22Rv1 (cell line): ENCODE results near the gene SMARCD1.
"Not testable (repeated sequence)": the region's sequence is repeated elsewhere in the genome, so short reads cannot be mapped to it uniquely, and the experiment has no call there.

Source experiments
- H3K27ac ChIP-seq: fragments of 450-650 bp; 2 replicates; pipeline ENCODE4 v1.5.1; 2017
- ZFX ChIP-seq: fragments of 450-650 bp; IDR thresholded peaks from 2 replicates; pipeline ENCODE4 v1.6.1; 2017; ENCODE audit warnings: antibody characterized with exemption, borderline replicate concordance
- TF ChIP-seq, protein P1 (sequence below): fragments of 450-650 bp; IDR thresholded peaks from 2 replicates; pipeline ENCODE4 v1.5.1; 2017; ENCODE audit warnings: mild to moderate bottlenecking

The SMARCD1 gene

DNA sequence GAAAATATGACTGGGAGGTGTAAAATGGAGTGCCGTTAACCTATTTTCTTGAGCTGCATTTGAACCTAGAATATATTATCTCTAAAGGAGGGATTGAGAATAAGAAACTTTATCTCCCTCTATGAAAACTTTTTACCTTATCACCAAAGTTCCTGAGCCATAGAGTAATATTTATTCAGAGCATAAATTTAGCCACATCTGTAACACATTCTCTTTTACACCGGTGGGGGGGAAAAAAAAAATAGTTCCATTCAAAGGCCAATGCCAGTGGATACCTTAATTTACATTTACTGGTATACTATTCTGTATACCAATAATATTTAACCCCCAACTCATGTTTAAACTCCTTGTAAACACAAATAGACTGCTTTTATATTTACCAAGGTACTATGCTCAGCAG, 60.3 kb downstream of the SMARCD1 start:
- H3K27ac ChIP-seq: no peak overlapping the region
- TF ChIP-seq ZFX: no peak
- TF ChIP-seq, protein P1, sequence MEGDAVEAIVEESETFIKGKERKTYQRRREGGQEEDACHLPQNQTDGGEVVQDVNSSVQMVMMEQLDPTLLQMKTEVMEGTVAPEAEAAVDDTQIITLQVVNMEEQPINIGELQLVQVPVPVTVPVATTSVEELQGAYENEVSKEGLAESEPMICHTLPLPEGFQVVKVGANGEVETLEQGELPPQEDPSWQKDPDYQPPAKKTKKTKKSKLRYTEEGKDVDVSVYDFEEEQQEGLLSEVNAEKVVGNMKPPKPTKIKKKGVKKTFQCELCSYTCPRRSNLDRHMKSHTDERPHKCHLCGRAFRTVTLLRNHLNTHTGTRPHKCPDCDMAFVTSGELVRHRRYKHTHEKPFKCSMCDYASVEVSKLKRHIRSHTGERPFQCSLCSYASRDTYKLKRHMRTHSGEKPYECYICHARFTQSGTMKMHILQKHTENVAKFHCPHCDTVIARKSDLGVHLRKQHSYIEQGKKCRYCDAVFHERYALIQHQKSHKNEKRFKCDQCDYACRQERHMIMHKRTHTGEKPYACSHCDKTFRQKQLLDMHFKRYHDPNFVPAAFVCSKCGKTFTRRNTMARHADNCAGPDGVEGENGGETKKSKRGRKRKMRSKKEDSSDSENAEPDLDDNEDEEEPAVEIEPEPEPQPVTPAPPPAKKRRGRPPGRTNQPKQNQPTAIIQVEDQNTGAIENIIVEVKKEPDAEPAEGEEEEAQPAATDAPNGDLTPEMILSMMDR: no peak

DNA sequence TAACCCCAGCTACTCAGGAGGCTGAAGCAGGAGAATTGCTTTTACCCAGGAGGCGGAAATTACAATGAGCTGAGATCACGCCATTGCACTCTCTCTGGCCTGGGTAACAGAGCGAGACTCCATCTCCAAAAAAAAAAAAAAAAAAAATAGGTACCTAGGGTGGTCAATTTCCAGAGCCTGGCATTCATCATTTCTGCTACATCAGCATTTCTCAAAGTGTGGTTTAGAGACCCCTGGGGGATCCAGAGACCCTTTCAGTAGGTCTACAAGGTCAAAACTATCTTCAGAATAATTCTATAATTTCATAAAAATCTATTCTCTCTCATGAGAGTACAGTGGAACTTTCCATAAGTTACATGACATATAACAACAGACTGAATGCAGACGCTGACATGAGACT, 62.1 kb downstream of the SMARCD1 start:
- TF ChIP-seq ZFX: no peak
- H3K27ac ChIP-seq: no peak overlapping the region

- H3K27ac ChIP-seq: not testable (repeated sequence)
These were observed 62.9 kb downstream of the SMARCD1 start for GRCh38 chr12:50148011-50148410.

GRCh38 chr12:50149311-50149710, 64.2 kb downstream of the SMARCD1 start:
- TF ChIP-seq, protein P1: no peak
- no peak for TF ChIP-seq ZFX
- H3K27ac ChIP-seq: no peak overlapping the region
